Measurements from ENCODE around the gene COQ6.

The COQ6 gene

GRCh38 chr14:73945159-73945670 lies 4.9 kb upstream of the COQ6 start:
- POLR2A ChIA-PET, result no interaction called here
- TF ChIP-seq CTCF (IDR thresholded peaks at IDR 0.05; ENCODE audit: control extremely low read depth, extremely low read depth, low read depth, missing control alignments), result no peak
- DNase-seq (ENCODE audit: extremely low spot score), result no peak
- CTCF ChIA-PET, result interaction anchor here (1.1 to 3.2 kb wide), 3 partner anchors 9 to 216 kb away, joined by 3 to 13 read pairs (median 3); no protein-coding TSS in a partner anchor

GRCh38 chr14:73953731-73954130 lies 3.6 kb downstream of the COQ6 start:
- POLR2A ChIA-PET, result no interaction called here
- CTCF ChIA-PET, result interaction anchor here (1.4 to 1.9 kb wide), 2 partner anchors 8 kb away, joined by 3 to 8 read pairs; no protein-coding TSS in a partner anchor

GRCh38 chr14:73955674-73956073 lies 5.6 kb downstream of the COQ6 start:
- POLR2A ChIA-PET, result no interaction called here
- CTCF ChIA-PET, result interaction anchor here (1.0 kb wide), 1 partner anchor 13 kb away, joined by 4 read pairs; no protein-coding TSS in a partner anchor

More at GRCh38 chr14:73953731-73954130, 3.6 kb downstream of the COQ6 start:
- no peak for TF ChIP-seq CTCF (IDR thresholded peaks at IDR 0.05; ENCODE audit: control extremely low read depth, extremely low read depth, low read depth, missing control alignments)
- no peak for DNase-seq (ENCODE audit: extremely low spot score)

GRCh38 chr14:73958591-73958990 lies 8.5 kb downstream of the COQ6 start:
- no peak for TF ChIP-seq CTCF (IDR thresholded peaks at IDR 0.05; ENCODE audit: control extremely low read depth, extremely low read depth, low read depth, missing control alignments)
- no peak for DNase-seq (ENCODE audit: extremely low spot score)
- ChIA-PET POLR2A (interaction anchor here (0.6 kb wide), 1 partner anchor 67 kb away, joined by 3 read pairs; no protein-coding TSS in a partner anchor), CTCF (interaction anchor here (1.2 to 1.7 kb wide), 6 partner anchors 9 to 129 kb away, joined by 3 to 5 read pairs (median 3); partner anchors contain the start of genes COQ6 and FAM161B)

More at GRCh38 chr14:73955674-73956073, 5.6 kb downstream of the COQ6 start:
- no peak for DNase-seq (ENCODE audit: extremely low spot score)
- TF ChIP-seq CTCF (IDR thresholded peaks at IDR 0.05; ENCODE audit: control extremely low read depth, extremely low read depth, low read depth, missing control alignments), result no peak

- ChIA-PET CTCF (interaction anchor here (1.4 to 2.2 kb wide), 2 partner anchors 8 to 9 kb away, joined by 3 to 8 read pairs; no protein-coding TSS in a partner anchor), POLR2A (no interaction called here)
- no peak for DNase-seq (ENCODE audit: extremely low spot score)
- no peak for TF ChIP-seq CTCF (IDR thresholded peaks at IDR 0.05; ENCODE audit: control extremely low read depth, extremely low read depth, low read depth, missing control alignments)
Measured at GRCh38 chr14:73961192-73961591, 11.1 kb downstream of the COQ6 start.

- POLR2A ChIA-PET, result no interaction called here
- TF ChIP-seq CTCF (IDR thresholded peaks at IDR 0.05; ENCODE audit: control extremely low read depth, extremely low read depth, low read depth, missing control alignments), result no peak
- CTCF ChIA-PET, result no interaction called here
- DNase-seq (ENCODE audit: extremely low spot score), result no peak
Measured at GRCh38 chr14:73965216-73965615, 15.1 kb downstream of the COQ6 start.

All from GM10248 (cell line).